ENCODE measurements around the gene HDHD5.

DNA sequence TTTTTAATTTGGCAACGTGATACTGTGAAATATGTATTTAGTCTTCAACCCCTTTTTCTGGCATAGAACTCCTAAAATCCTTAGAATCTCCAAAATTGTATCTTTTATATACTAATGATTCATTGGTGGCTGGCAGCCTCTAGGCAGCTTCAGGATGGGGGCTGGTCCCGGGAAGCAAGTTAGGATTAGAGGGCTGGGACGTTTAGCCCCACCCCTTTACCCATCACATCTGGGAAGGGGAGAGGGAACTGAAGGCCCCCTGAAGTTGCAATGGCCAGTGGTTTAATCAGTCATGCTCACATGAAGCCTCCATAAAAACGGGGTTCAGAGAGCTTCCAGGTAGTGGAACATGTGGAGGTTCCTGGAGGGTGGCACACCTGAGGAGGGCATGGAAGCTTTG lies 67.2 kb downstream of the HDHD5 start:
- TF ChIP-seq, protein P1, sequence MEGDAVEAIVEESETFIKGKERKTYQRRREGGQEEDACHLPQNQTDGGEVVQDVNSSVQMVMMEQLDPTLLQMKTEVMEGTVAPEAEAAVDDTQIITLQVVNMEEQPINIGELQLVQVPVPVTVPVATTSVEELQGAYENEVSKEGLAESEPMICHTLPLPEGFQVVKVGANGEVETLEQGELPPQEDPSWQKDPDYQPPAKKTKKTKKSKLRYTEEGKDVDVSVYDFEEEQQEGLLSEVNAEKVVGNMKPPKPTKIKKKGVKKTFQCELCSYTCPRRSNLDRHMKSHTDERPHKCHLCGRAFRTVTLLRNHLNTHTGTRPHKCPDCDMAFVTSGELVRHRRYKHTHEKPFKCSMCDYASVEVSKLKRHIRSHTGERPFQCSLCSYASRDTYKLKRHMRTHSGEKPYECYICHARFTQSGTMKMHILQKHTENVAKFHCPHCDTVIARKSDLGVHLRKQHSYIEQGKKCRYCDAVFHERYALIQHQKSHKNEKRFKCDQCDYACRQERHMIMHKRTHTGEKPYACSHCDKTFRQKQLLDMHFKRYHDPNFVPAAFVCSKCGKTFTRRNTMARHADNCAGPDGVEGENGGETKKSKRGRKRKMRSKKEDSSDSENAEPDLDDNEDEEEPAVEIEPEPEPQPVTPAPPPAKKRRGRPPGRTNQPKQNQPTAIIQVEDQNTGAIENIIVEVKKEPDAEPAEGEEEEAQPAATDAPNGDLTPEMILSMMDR (IDR thresholded peaks at IDR 0.05; ENCODE audit: low read depth, low read length), result no peak
- no peak for TF ChIP-seq EZH2phosphoT487 (IDR thresholded peaks at IDR 0.05; ENCODE audit: low read depth)
